CD14-positive monocyte (primary cell): ENCODE results near the gene NPPB. TPM values are rescaled to one million over a fixed set of nuclear protein-coding genes. Genes with fewer than 3 reads are reported as not detected.

Experiments used
- DNase-seq, 3 donors: peaks; one replicate each; pipeline ENCODE4 v3.0.0-alpha.2; 2011 to 2022
- H2AFZ ChIP-seq: 2 replicates; pipeline ENCODE4 v1.6.0; 2012; ENCODE audit warnings: mild to moderate bottlenecking, low read depth, low read length, inconsistent platforms; ENCODE audit not compliant: insufficient read depth, poor library complexity, severe bottlenecking
- H3K27ac ChIP-seq, 2 donors: 1 replicate in 1 of 2; 2 replicates in 1 of 2; pipeline ENCODE4 v1.5.1; 2012 to 2013; ENCODE audit warnings: low read length in 2 of 2, control low read depth in 1 of 2, inconsistent platforms in 1 of 2, low read depth in 1 of 2, mild to moderate bottlenecking in 1 of 2
- H3K27me3 ChIP-seq, 2 donors: one replicate each; pipeline versions ENCODE4 v1.6.0 to v1.6.1; 2011 to 2013; ENCODE audit warnings: low read length in 2 of 2; ENCODE audit not compliant: control insufficient read depth in 2 of 2, insufficient read depth in 2 of 2
- H3K36me3 ChIP-seq, 2 donors: replicated peaks in 1 of 2; 1 replicate in 1 of 2; 2 replicates in 1 of 2; pipeline versions ENCODE4 v1.5.1 to v1.6.1; 2012 to 2013; ENCODE audit warnings: low read length in 2 of 2, control low read depth in 1 of 2, inconsistent platforms in 1 of 2, mild to moderate bottlenecking in 1 of 2; ENCODE audit not compliant: insufficient read depth in 2 of 2, control insufficient read depth in 1 of 2
- H3K4me1 ChIP-seq, 2 donors: 1 replicate in 1 of 2; 2 replicates in 1 of 2; pipeline versions ENCODE4 v1.5.1 to v1.6.1; 2012 to 2013; ENCODE audit warnings: low read length in 2 of 2, control low read depth in 1 of 2, inconsistent platforms in 1 of 2, mild to moderate bottlenecking in 1 of 2, moderate library complexity in 1 of 2; ENCODE audit not compliant: insufficient read depth in 2 of 2, control insufficient read depth in 1 of 2
- H3K4me2 ChIP-seq: replicated peaks from 2 replicates; pipeline ENCODE3; 2012; ENCODE audit warnings: low read length, moderate library complexity, mild to moderate bottlenecking; ENCODE audit not compliant: poor library complexity, severe bottlenecking; ENCODE audit errors: extremely low read depth
- H3K4me3 ChIP-seq, 3 experiments: fragments of 200-600 bp in 1 of 3; sonication (generic) in 1 of 3; replicated peaks in 1 of 3; 1 replicate in 2 of 3; 2 replicates in 1 of 3; pipeline ENCODE4 v1.5.1; 2011 to 2013; ENCODE audit warnings: low read length in 3 of 3, mild to moderate bottlenecking in 3 of 3, control low read depth in 2 of 3, low read depth in 2 of 3, inconsistent platforms in 1 of 3, moderate library complexity in 1 of 3
- H3K79me2 ChIP-seq: 2 replicates; pipeline ENCODE4 v1.6.0; 2012; ENCODE audit warnings: mild to moderate bottlenecking, control low read depth, inconsistent platforms, low read length, moderate library complexity; ENCODE audit not compliant: insufficient read depth
- H3K9ac ChIP-seq: 2 replicates; pipeline ENCODE4 v1.6.0; 2017; ENCODE audit warnings: low read length, mild to moderate bottlenecking; ENCODE audit not compliant: insufficient read depth, poor library complexity, severe bottlenecking
- H3K9me3 ChIP-seq, 2 donors: replicated peaks in 1 of 2; 1 replicate in 1 of 2; 2 replicates in 1 of 2; pipeline versions ENCODE4 v1.5.1 to v1.6.1; 2012 to 2013; ENCODE audit warnings: low read length in 2 of 2, control low read depth in 1 of 2; ENCODE audit not compliant: control insufficient read depth in 1 of 2, insufficient read depth in 1 of 2
- H4K20me1 ChIP-seq: 2 replicates; pipeline ENCODE4 v1.6.0; 2012; ENCODE audit warnings: mild to moderate bottlenecking, low read length, control low read depth, moderate library complexity; ENCODE audit not compliant: insufficient read depth
- H3K27ac Mint-ChIP-seq, 7 donors: one replicate each; pipeline ENCODE4 v1.8.0; 2020; ENCODE audit warnings: mild to moderate bottlenecking in 7 of 7, mixed read lengths in 7 of 7, moderate library complexity in 6 of 7, inconsistent platforms in 2 of 7
- H3K27me3 Mint-ChIP-seq, 3 donors: one replicate each; pipeline ENCODE4 v1.8.0; 2021 to 2022; ENCODE audit warnings: low read depth in 3 of 3, mild to moderate bottlenecking in 3 of 3, mixed read lengths in 3 of 3, moderate library complexity in 3 of 3, inconsistent platforms in 1 of 3
- H3K36me3 Mint-ChIP-seq, 2 donors: one replicate each; pipeline ENCODE4 v1.8.0; 2020; ENCODE audit warnings: mixed read lengths in 2 of 2, inconsistent platforms in 1 of 2, mild to moderate bottlenecking in 1 of 2
- H3K4me1 Mint-ChIP-seq: one replicate; pipeline ENCODE4 v1.8.0; 2020; ENCODE audit warnings: mild to moderate bottlenecking, mixed read lengths
- H3K4me3 Mint-ChIP-seq, 2 donors: one replicate each; pipeline ENCODE4 v1.8.0; 2020; ENCODE audit warnings: mild to moderate bottlenecking in 2 of 2, mixed read lengths in 2 of 2, moderate library complexity in 1 of 2
- H3K9me3 Mint-ChIP-seq, 7 donors: one replicate each; pipeline ENCODE4 v1.8.0; 2020 to 2022; ENCODE audit warnings: mixed read lengths in 7 of 7, mild to moderate bottlenecking in 6 of 7, moderate library complexity in 6 of 7, inconsistent platforms in 2 of 7
- WGBS: methylation state at CpG from one replicate; pipeline ENCODE4 v1.1.5; 2013; ENCODE audit warnings: missing lambda C conversion rate; ENCODE audit not compliant: insufficient coverage; 5-methylcytosine and 5-hydroxymethylcytosine counted together
- intact Hi-C, 2 donors: fragments of 100-400 bp; cut with micrococcal nuclease; formaldehyde crosslinking; loops; one replicate each; pipeline versions ENCODE4 v1.15.0 to v1.15.1; 2023
- polyA plus RNA-seq, 3 donors: library from polyadenylated mRNA; depleted of rRNA in 1 of 3; unstranded in 2 of 3; stranded (reverse) in 1 of 3; fragments of 300-500 nt in 2 of 3; fragments of >200 nt in 1 of 3; fragmentation: Illumina TruSeq in 2 of 3; gene quantifications; 1 replicate in 2 of 3; 2 replicates in 1 of 3; pipeline ENCODE4 v1.2.3, GENCODE V29; 2012 to 2021
- TF ChIP-seq, protein P1 (sequence below): fragments of 200-600 bp; IDR thresholded peaks from one replicate; pipeline ENCODE4 v1.8.0; 2022; ENCODE audit warnings: antibody characterized with exemption, mild to moderate bottlenecking

The NPPB gene
- polyA plus RNA-seq, 3 donors: not detected

DNA sequence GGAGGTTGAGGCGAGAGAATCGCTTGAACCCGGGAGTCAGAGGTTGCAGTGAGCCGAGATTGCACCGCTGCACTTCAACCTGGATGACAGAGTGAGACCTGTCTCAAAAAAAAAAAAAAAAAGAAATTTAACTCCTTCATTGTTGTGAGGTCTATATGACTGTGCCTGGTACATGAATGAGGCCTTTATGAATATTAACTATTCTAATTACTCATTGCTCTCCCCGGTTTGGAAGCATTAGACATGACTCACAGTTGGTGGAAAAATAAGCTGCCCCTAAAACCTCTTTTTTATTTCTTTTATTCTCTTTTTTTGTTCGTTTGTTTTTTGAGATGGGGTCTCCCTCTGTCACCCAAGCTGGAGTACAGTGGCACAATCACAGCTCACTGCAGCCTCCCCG is 3.3 kb downstream of the NPPB start:
- H3K4me2 ChIP-seq: no peak overlapping the region
- H3K9me3 ChIP-seq: peaks cover 0 to 7% of the 10 kb centered on the region in 2 donors
- no peak overlapping the region for H3K4me3 ChIP-seq
- H2AFZ ChIP-seq: no peak overlapping the region
- H3K27ac ChIP-seq: no peak overlapping the region
- H3K27me3 Mint-ChIP-seq: peaks cover 38 to 46% (median 44%) of the 10 kb centered on the region in 3 donors
- peaks cover 27 to 38% of the 10 kb centered on the region in 2 donors for H3K27me3 ChIP-seq
- H3K9ac ChIP-seq: no peak overlapping the region
- peaks cover 12 to 15% of the 10 kb centered on the region in 2 donors for H3K4me1 ChIP-seq
- no peaks in the 10 kb centered on the region for H3K36me3 ChIP-seq
- H3K4me3 Mint-ChIP-seq: no peak overlapping the region
- no peak for DNase-seq
- intact Hi-C loops: no loop called here
- peak overlapping the region in 1 of 7 donors; percentile 36 for H3K27ac Mint-ChIP-seq
- no peaks in the 10 kb centered on the region for H3K36me3 Mint-ChIP-seq
- H3K4me1 Mint-ChIP-seq: peaks cover 12% of the 10 kb centered on the region
- WGBS: no CpG with 5 or more reads among the region's 8 CpGs
- H3K79me2 ChIP-seq: no peaks in the 10 kb centered on the region
- peaks cover 0 to 10% (median 0%) of the 10 kb centered on the region in 7 donors for H3K9me3 Mint-ChIP-seq
- H4K20me1 ChIP-seq: no peaks in the 10 kb centered on the region
- TF ChIP-seq, protein P1, sequence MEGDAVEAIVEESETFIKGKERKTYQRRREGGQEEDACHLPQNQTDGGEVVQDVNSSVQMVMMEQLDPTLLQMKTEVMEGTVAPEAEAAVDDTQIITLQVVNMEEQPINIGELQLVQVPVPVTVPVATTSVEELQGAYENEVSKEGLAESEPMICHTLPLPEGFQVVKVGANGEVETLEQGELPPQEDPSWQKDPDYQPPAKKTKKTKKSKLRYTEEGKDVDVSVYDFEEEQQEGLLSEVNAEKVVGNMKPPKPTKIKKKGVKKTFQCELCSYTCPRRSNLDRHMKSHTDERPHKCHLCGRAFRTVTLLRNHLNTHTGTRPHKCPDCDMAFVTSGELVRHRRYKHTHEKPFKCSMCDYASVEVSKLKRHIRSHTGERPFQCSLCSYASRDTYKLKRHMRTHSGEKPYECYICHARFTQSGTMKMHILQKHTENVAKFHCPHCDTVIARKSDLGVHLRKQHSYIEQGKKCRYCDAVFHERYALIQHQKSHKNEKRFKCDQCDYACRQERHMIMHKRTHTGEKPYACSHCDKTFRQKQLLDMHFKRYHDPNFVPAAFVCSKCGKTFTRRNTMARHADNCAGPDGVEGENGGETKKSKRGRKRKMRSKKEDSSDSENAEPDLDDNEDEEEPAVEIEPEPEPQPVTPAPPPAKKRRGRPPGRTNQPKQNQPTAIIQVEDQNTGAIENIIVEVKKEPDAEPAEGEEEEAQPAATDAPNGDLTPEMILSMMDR: no peak

DNA sequence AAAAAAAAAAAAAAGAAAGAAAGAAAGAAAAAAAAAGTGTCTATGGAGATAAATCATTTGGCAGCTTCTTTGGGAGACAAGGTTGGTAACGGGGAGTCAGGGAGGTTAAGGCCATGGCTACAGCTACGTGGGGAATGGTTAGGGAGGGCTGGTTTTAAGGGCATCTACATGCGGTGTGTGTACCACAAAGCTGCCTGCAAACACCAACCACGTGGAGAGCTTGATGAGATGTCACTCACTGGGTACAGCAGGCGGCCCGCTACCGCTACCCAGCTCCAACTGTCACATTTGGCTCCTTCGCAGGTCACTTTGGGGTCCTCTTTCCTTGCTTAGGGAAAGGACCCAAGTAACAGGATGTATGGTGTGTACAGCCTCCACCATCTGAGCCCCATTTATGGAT is 4.2 kb downstream of the NPPB start:
- Mint-ChIP-seq H3K9me3 (peaks cover 0 to 7% (median 0%) of the 10 kb centered on the region in 7 donors), H3K4me3 (peak overlapping the region in 1 of 2 donors; percentile 2), H3K27me3 (peaks cover 29 to 38% (median 36%) of the 10 kb centered on the region in 3 donors), H3K27ac (peak overlapping the region in 1 of 7 donors; percentile 25), H3K4me1 (peaks cover 12% of the 10 kb centered on the region), H3K36me3 (no peaks in the 10 kb centered on the region)
- intact Hi-C loops: no loop called here
- Histone ChIP-seq H3K36me3 (no peaks in the 10 kb centered on the region), H3K4me3 (no peak overlapping the region), H3K79me2 (no peaks in the 10 kb centered on the region), H3K9me3 (peaks cover 0 to 7% of the 10 kb centered on the region in 2 donors), H3K27ac (no peak overlapping the region), H2AFZ (no peak overlapping the region), H3K9ac (no peak overlapping the region), H3K4me2 (no peak overlapping the region), H3K27me3 (peaks cover 25 to 31% of the 10 kb centered on the region in 2 donors), H4K20me1 (no peaks in the 10 kb centered on the region), H3K4me1 (peaks cover 12 to 15% of the 10 kb centered on the region in 2 donors)
- WGBS: 62% methylated on average over 6 of the region's 8 CpGs
- TF ChIP-seq, protein P1: no peak
- no peak for DNase-seq
